Kidney glomerular epithelial cell (primary cell): ENCODE data around the gene VASN.
A peak's percentile ranks its signal among the peaks of the same experiment; 100 is the strongest.

Experiments
- DNase-seq: peaks from one replicate; lab custom pipeline; 2025; lab: John Stamatoyannopoulos, UW

VASN gene

DNA sequence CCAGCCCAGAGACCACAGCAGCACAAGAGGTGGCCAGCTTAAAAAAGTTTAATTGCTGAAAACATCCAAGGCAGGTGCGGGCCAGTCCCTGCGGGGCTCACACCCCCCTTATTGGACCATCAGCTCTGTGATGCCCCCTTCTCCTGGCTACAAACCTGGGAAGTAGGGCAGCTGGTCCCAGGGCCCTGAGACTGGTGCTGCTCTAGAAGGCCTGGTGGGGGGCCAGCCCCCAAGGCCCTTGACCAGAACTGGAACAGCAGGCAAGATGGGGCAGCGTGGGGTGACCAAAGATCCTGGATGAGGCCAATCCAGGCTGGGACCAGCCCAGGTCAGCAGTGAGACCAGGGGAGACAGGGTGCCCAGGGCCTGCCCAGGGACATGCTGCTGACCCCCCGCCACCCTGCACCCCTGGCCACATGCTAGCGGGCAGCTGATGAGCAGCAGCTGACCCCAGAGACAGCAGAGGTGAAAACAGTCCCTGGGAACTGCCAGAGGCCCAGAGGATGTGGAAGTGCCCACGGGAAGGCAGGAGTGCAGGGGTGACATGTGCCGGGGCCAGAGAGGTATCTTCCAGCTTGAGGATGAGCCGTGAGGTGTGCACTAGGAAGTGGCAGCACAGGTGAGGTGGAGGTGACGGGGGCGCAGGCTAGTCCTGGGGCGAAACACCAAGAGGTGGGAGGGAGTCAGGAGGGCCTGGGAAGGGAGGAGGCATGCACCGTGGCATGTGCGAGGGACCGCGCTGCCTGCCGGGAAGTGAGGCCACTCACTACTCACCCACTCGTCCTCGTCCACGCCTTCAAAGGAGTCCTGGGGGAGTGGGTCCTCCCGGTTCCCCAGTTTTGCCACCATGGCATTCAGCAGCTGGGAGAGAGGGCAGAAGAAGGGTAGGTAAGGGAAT is 16.9 kb upstream of the VASN start:
- DNase-seq = no peak

DNA sequence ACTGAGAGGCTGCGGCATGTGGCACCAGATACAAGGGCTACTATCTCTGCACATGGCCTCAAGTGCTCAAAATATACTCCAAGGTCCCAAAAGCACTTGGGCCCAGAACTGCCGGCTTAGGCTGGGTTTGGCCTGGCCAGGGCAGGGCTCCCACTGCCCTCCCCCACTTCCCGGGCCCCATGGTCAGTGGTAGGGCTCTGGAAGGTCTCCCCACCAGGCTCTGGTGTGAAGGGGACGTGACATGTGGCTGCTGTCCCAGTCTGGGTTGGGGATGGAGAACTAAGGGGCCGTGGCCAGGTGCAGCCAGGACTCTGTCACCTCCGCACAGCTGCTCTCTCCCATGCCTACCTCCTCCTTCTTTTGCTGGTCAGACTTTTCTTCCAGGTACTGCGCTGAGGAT is 14.8 kb upstream of the VASN start:
- no peak for DNase-seq

DNA sequence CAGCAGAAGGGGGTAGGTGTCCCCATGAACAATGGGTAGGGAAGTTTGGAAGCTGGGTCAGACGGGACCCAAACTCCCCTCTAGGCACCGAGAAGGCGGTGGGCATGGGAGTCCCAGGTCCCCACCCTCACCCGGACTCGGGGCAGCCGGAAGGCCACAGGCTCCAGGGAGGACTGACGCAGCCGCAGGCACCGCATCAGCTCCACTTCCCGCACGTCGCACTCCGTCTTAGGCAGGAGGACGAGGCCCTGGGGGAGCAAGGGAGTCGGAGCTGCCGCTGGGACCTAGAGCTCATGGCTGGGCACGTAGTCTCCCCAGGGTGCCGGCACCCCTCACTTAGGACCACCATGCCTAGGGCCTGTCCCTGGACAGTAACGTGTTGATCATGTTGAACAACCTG is 13.4 kb upstream of the VASN start:
- no peak for DNase-seq

DNA sequence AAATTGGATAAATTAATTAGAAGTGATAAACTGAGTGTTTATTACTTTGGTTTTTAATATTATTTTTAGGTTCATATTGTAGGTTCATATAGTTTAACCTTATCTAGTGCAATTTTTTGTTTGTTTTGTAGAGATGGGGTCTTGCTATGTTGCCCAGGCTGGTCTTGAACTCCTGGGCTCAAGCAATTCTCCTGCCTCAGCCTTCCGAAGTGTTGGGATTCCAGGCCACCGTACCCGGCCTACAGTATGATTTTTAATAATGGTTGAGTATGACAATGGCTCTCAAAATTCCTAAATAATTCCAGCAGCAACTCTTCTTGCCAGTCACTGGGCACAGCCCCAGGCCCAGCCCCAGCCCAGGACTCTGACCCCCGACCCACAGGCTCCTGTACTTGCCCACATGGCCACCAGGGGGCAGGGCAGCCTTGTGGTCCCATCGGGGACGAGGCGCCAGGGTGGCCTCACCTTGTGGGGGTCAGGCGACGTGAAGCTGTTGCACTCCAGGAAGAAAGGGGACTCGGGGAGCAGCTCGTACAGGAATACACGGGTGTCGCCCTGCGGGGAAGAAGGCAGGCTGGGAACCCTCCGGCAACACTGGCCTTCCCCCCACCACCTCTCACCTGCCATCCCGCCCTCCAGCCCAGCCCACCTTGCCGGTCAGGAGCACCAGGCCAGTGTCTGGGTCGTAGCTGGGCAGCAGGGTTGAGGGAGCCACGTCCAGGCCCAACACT is 12.7 kb upstream of the VASN start:
- no peak for DNase-seq

DNA sequence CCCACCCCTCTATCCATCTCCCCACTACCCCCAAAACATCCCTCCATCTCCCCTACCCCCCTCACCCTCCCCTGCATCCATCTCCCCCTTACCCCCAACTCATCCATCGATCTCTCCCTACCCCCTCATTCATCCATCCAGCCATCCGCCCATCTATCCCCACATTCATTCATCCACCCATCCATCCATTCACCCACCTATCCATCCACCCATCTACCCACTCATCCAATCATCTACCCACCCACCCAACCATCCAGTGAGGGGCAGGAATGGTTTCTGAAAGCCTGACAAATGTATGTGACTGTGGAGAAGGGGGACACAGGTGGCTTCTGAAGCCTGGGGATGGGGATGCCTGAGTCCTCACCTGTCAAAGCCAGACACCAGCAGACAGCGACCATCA is 11.7 kb upstream of the VASN start:
- no peak for DNase-seq

DNA sequence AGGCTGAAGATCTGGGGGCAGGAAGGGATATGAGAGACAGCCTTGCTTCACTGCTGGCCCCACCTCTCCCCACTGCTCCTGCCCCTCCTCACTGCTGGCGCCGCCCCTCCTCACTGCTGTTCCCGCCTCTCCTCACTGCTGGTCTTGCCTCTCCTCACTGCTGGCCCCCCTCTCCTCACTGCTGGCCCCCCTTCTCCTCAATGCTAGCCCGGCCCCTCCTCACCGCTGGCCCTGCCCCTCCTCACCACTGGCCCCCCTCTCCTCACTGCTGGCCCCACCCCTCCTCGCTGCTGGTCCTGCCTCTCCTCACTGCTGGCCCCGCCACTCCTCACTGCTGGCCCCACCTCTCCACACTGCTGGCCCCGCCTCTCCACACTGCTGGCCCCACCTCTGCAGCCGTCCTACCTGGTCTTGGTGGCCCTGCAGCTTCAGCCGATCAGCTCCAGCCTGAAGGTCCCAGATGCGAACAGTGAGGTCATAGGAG is 11.1 kb upstream of the VASN start:
- DNase-seq = no peak

DNA sequence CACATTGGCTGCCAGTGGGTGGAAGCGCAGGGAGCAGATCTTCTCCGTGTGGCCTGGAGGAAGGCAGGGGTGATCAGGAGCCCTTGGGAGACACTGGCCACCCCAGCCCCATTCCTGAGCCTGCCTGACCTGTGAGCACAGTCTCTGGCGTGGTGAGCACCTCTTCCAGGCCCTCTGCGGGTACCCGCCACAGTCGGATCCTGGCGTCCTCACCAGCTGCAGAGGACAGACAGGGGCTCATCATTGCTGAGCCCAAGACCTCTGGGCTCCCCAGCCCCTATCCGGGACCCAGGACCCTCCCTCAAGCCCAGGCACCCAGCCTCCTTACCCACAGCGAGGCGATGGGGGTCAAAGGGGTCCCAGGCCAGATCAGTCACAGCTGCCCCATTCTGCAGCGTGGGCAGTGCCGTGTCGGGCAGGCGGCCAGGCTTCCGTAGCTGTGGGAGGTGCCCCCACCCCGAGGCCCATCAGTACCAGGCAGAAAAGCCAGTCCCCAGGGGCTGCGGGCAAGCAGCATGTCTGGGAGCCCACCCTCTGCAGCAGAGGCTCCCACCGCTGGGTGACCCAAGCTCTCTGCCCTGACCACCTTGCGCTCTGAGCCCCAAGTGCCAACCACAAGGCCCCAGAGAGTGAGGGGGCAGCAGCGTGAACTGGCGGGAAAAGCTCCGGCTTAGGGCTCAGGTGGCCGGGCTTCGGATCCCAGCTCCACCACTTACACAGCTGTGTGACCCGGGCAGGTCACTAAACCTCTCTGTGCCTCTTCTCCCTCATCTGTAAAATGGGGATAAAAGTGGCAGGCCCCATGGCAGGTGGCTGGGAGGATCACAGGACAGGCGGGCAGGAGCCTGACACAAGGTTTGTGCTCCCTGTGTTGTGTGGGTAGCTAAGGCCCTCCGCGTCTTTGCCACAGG is 10.4 kb upstream of the VASN start:
- DNase-seq = no peak

DNA sequence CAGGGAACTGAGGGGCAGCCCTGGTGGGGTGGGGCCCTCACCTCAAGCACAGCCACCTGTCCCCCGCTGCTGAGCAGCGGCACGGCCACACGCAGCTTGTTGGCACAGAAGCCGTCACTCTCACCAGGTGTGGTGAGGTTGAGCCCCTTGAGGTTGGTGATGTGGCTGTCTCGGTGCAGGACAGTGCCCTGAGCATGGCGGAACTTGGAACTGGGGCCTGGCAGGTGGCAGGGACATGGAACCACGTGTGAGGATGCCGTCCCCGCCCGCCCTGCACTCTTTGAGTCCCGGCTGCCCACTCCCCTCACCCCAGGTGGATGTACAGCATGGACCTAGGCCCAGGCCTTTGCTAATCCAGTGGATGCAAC is 9.7 kb upstream of the VASN start:
- DNase-seq = no peak

DNA sequence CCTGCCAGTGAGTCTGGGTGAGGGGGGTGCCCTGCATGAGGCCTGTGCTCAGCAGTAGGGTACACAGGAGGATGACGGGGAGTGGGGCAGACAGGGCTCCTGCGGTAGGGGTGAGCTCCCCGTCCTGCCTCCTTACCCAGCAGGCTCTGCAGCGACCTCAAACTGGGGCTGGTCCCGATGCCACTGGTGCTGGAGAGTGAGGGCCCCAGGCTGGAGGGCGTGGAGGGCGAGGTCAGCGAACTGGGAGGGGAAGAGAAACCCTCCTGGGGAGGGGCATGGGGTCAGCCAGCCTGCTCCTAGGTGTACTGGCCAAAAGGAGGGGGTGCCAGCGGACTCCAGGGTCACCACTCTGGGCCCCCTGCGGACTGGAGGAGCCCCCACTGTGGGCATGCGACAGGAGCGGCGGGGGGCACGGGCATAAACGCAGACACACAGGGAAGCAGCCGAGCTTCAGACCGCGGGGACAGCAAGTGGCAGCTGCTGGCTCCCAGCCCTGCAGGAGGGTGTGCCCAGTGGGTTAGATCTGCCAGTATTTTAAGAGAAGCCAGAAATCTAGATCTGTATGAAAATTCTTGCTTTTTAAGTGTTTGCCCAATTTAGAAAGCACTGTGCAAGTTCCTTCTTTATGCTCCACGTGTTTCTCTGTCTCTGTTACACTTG is 9.0 kb upstream of the VASN start:
- DNase-seq = no peak

DNA sequence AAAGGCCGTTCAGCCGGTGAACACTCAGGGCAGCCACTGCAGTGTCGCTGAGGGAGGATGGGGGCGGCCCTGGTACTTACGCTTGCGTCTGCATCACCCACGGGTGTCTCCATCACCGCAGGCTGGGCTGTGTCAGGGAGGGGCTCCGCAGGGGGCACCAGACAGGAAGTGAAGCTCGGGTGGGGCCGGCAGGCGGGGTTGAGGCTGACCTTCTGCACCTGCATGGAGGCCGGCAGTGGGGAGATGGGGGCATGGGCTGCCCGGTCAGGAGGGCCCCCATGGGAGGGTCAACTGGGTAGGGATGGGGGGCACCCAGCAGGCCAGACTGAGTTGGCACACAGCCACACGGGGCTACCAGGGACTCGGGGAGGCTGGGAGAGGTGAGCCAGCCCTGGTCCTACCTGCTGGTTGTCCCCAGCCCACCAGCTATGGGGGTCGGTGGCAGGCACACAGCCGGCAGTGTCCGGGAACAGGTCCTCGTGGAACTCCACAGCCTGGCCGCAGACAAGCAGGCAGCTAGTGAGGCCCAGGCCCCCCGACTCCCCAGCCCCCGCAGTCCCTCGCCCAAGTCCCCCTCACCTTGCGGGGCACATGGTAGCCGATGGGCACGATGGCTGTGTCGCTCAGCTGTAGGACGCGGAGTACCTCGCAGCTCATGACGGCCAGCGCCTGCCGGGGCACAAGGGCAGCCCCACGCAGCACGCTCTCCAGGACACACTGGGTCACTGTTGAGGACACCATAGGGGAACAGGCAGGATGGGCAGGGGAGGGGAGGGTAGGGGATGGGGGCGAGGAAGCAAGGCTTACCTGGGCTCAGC is 7.2 kb upstream of the VASN start:
- DNase-seq = no peak

DNA sequence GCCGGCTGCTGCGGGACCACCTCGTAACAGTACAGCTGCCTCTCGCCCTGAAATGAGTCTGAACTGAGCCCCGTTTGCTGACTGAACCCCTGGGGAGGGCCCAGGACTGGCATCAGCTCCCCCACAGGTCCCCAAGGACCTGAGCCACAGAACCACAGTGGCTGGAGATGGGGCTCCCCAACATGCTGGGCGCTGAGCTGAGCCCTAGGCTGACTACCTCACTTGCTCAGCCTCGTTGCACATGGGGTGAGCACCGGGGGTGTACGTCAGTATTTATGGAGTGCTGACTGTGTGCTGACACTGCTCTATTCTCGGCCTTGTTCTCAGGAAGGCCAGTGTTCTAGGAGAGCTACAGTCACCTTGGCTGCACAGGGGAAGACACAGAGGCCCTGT is 6.6 kb upstream of the VASN start:
- DNase-seq = no peak

DNA sequence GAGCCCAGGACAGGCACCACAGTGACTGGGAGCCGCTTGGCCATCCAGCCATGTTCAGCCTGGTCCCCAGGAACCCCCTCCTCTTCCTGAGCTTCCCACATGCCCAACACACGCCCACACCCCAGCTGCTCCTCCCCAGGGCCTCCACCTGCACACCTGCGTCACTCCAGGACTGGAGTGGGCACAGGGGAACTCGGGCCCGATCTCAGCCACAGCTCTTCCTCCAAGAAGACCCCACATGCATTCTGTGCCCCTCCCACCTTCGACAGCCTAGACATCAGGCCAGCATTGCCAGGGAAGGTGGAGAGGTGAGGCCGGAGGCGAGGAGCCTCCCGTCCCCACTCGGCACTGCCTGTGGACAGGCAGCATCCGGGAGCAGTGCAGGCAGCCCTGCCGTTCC is 6.0 kb upstream of the VASN start:
- no peak for DNase-seq

DNA sequence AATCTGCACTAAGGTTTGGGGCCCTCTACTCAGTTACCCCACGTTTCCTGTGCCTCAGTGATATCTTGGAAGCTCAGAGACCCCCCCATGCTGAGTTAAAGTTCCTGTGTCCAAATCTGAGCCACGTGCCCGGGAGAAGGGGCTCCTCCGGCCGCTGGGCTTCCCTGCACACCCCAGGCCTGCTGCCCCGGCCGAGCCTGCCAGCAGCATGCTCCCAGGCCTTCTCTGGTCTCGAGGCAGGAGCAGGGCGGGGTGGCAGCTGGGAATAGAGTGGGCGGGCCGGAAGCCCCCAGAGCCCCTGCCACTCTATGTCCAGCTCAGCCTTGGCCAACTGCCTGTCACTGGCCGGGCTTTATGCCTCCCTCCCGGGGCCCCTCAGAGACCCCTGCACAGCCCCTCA is 5.6 kb upstream of the VASN start:
- no peak for DNase-seq

DNA sequence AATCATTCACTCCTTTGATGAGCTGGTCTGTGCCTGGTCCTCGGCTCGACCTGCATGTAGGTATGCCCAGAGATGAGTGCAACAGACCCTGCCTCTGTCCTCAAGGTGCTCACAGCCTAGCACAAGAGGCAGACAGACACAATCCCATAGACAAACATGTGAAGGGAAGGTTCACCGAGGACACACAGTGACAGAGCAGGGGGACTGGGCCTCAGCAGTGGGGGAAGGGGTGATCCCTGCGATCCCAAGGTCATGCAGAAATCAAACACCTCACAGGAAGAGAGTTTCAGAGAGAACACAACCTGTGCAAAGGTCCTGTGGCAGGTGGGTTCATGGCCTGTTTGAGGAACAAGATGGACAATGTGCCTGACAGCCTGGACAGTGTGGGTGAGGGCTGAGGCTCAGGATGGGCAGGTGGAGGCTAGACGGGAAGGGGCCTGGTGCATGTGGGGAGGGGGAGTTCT is 4.2 kb upstream of the VASN start:
- DNase-seq = no peak

DNA sequence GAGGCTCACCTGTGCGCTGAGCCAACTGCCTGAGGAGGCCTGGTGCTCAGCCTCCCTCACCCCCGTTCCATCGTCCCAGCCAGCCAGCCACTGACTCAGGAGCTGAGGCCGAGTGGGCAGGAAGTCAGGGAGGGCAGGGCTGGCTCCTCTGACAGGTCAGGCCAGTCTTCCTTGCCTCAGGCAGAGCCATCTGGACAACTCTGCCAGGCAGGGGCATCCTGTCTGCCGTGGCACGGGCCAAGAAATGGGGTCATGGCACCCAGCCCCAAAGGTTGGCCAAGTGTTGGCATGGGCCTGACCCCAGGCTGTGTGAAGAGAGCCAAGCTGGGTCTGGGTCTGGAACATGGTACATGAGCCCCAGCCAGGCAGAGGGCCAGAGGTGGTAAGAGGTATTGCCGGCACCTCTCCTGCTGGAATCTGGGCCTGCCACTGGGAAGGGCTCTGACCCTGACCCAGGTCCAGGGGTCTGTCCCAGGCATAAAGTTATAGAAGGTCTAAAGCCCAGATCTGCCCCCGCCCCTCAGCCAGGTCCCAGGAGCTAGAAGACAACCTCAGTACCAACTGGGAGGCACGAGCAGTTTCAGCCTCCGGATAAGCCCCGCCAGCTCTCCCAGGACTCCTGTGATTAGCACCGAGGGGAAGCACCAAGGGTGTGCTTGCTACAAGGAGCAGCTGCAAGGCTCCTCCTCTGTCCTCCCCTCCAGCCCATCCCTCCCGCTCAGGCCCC is 2.5 kb upstream of the VASN start:
- DNase-seq = peak; percentile 71

DNA sequence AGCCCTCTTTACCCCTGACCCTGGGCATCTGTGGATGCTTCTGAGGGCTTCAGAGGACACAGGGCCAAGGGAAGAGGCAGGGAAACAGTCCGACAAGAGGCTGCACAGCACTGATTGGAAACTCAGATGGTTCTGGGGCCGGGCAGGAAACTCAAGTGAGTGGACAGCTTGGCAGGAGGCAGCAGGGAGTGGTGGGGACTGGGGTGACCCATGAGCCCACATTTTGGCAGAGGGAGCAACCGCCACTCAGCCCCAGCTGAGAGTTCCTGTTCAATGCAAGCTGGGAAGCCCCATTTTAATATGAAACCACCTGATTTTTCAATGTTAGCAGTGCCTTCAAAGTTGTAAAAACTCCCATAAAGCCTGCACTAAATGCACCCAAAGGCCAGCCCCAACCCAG is 1.5 kb upstream of the VASN start:
- no peak for DNase-seq

DNA sequence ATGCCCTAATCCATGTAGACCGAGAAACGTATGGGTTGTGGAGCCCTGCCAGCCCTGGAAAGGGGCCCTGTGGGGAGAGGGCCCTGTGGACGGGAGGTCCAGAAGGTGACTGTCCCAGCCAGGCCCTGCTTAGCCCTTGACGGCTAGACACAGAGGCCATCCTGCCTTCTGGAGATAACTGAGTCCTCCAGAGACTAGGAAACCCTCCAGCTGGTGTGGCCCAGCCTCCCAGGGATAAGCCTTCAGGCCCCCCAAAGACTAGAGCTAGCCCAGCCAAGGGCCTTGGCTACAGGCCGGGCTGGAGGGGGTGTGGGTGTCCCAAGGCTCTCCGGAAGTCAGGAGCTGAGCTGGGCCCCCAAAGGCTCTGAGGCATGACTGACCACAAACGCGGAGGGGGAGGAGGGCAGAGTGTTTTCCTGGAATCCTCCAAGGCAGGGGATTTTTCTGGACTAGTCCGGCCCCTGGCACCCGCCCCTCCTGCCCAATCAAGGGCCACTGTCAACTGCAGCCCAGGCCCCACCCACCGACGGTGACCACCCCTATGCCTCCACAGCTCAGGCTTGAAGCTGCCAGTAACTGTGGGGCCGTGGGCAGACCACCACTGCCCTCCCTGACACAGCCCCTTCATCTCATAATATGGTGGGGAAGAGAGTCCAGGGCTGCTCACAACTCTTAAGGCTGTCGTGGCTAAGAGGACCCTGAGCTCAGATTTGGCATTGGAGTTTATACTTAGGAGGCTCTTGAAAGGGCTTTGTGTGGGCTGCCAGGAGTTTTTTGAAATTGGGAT is 885 bp upstream of the VASN start:
- DNase-seq = peak; percentile 72

DNA sequence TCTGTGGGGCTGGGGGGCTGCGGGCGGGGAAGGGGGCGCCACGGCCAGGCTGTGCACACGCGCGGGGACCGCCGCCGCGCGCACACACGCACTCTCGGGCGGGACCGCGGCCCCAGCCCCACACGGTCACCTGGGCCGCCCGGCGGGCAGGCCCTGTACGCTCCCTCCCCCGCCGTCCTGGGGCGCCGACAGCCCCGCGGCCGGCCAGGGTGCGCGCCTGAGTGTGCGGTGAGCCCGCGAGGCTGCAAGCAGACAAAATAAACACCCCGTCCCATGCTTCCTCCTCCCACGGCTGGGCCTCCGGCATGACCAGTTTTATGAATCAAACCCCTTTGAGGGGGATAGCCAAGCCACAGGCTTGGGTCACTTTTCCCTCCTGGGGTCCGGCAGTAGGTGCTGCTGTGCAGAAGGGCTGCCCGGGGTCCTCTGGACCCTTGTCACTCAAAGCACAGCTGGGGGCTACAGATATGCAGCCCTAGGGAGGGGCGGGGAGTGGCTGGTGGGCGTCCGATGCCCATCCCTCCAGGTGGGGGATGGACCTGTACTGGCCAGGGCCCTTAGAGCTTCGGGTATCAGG is 441 bp downstream of the VASN start:
- DNase-seq = no peak
